Dermis blood vessel endothelial cell (primary cell): ENCODE results near the gene CTU1. TPM values are rescaled to one million over a fixed set of nuclear protein-coding genes. Genes with fewer than 3 reads are reported as not detected.
A peak's percentile ranks its signal among the peaks of the same experiment; 100 is the strongest.
"Not testable (repeated sequence)": the region's sequence is repeated elsewhere in the genome, so short reads cannot be mapped to it uniquely, and the experiment has no call there.

Experiments used
- DNase-seq: peaks from one replicate; pipeline ENCODE4 v3.0.0; 2010
- total RNA-seq: library from RNA; depleted of rRNA; stranded (reverse); fragments of >200 nt; gene quantifications from 2 replicates; pipeline ENCODE4 v1.2.3, GENCODE V29; 2014

CTU1 gene
- total RNA-seq = 10.0 and 15.8 TPM in 2 replicates

- peak; percentile 99 for DNase-seq
Measured at GRCh38 chr19:51108066-51108804, at the start of gene CTU1. Gene CTU1 (minus strand): TSS chr19:51108409. CDS start chr19:51104569, 3,840 bp downstream.

GRCh38 chr19:51157265-51157664 lies 49.1 kb upstream of the CTU1 start:
- no peak for DNase-seq

- no peak for DNase-seq
Measured at GRCh38 chr19:51156710-51157109, 48.5 kb upstream of the CTU1 start.

- DNase-seq = no peak
Measured at GRCh38 chr19:51150627-51151026, 42.4 kb upstream of the CTU1 start.

GRCh38 chr19:51148580-51148979 lies 40.4 kb upstream of the CTU1 start:
- DNase-seq = no peak

- DNase-seq = no peak
Measured at GRCh38 chr19:51147663-51148062, 39.5 kb upstream of the CTU1 start.

GRCh38 chr19:51146751-51147150 lies 38.5 kb upstream of the CTU1 start:
- DNase-seq = no peak

GRCh38 chr19:51145916-51146493 lies 37.8 kb upstream of the CTU1 start:
- no peak for DNase-seq

GRCh38 chr19:51144482-51145045 lies 36.4 kb upstream of the CTU1 start:
- no peak for DNase-seq

- DNase-seq = no peak
Measured at GRCh38 chr19:51143486-51143885, 35.3 kb upstream of the CTU1 start.

- DNase-seq = not testable (repeated sequence)
Measured at GRCh38 chr19:51142809-51143475, 34.7 kb upstream of the CTU1 start.

GRCh38 chr19:51142119-51142518 lies 33.9 kb upstream of the CTU1 start, which contains the start of gene SIGLEC7:
Gene SIGLEC7 (plus strand): TSS chr19:51142301. CDS start chr19:51142370, 69 bp downstream.
- no peak for DNase-seq

- DNase-seq = no peak
Measured at GRCh38 chr19:51141181-51141580, 33.0 kb upstream of the CTU1 start.

- DNase-seq = no peak
Measured at GRCh38 chr19:51140441-51140840, 32.2 kb upstream of the CTU1 start.

GRCh38 chr19:51139299-51140014 lies 31.2 kb upstream of the CTU1 start:
- no peak for DNase-seq

GRCh38 chr19:51138549-51138979 lies 30.4 kb upstream of the CTU1 start:
- DNase-seq = no peak

- DNase-seq = no peak
Measured at GRCh38 chr19:51137792-51138425, 29.7 kb upstream of the CTU1 start.

- DNase-seq = no peak
Measured at GRCh38 chr19:51136851-51137551, 28.8 kb upstream of the CTU1 start.

GRCh38 chr19:51135986-51136762 lies 28.0 kb upstream of the CTU1 start:
- no peak for DNase-seq

GRCh38 chr19:51135004-51135403 lies 26.8 kb upstream of the CTU1 start:
- no peak for DNase-seq
